Ammon's horn (tissue), 1 donor: ENCODE data around the gene SAXO1.
A peak's percentile ranks its signal among the peaks of the same experiment; 100 is the strongest.
"Not testable (repeated sequence)": the region's sequence is repeated elsewhere in the genome, so short reads cannot be mapped to it uniquely, and the experiment has no call there.

Experiments used
- DNase-seq: peaks from one replicate; pipeline ENCODE4 v3.0.0-alpha.2; 2016; ENCODE audit warnings: low spot score

SAXO1 gene

GRCh38 chr9:18970393-18970792, 62.6 kb downstream of the SAXO1 start:
- DNase-seq, result no peak

DNA sequence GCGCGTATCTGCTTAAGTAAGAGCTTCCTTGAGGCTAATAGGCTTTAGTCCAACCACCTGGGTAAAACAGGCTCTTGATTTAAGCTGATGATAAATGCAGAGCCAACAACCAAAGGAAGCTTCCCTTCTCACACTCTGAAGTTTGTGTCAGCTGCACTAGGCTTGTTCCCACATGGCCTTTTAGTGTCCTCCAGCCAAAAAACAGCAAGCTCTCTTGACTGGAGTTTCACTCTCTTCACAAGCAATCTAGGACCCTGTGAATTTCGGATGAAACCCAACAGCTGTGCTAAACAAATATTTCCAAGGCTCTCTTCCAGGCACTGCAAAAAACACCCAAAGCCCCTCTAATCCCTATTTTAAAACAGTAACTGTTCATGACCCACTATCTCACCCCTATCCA, 63.9 kb downstream of the SAXO1 start:
- no peak for DNase-seq

DNA sequence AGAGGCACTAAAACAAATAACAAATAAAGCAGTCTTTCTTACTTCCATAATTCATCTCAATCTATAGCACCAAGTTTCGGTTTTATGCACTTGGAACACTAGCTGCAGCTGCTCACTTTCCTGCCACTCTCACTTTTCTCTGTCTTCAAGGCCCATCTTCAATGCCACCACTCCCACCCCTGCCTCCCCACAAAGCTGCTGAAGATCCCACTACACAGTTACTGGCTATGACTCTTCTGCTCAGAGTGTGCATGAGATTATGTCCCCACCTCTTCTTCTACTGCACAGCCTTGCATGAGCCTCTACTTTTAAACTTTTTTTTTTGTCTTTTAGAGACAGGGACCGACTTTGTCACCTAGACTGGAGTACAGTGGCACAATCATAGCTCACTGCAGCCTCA, 77.4 kb downstream of the SAXO1 start:
- DNase-seq, result no peak

DNA sequence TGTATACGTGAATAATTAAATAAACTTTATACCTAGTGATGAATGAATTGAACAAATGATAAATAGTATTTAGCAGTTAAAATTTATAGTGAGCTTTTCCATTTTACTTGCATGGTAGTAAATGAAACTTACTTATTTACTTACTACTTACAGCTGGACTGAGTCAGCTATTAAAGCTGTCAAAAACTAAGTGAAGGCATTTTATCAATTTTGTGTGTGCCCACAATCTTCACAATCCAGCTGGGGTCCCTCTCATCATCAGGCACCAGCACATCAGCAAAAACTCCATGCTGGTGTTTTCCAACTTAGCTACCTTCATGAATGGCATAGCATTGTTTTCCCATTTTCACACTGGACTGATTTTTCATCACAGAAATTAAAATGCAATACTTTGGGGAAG, 81.1 kb downstream of the SAXO1 start:
- no peak for DNase-seq

DNA sequence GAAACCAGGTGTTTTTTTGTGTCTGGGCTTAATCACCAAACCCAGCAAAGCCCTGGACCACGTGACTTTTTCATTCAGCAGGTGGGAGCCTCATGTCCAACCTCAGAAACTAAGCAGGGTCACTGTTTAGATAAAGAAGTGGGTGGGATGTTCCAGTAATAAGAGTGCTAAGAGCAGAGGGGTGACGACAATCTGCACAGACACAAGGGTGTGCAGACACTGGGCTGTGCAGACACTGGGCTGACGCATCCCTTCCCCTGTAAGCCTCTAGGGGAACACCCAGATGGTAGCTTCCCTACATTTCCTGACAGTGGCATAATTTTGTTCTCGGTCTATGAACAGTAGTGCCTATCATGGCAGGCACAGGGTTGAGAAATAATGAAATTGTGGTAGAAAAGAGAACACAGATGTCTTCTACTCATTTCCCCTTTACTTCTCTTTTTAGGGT, 85.1 kb downstream of the SAXO1 start:
- DNase-seq, result peak; percentile 10

- no peak for DNase-seq
These were observed 90.2 kb downstream of the SAXO1 start for GRCh38 chr9:18942801-18943200.

DNA sequence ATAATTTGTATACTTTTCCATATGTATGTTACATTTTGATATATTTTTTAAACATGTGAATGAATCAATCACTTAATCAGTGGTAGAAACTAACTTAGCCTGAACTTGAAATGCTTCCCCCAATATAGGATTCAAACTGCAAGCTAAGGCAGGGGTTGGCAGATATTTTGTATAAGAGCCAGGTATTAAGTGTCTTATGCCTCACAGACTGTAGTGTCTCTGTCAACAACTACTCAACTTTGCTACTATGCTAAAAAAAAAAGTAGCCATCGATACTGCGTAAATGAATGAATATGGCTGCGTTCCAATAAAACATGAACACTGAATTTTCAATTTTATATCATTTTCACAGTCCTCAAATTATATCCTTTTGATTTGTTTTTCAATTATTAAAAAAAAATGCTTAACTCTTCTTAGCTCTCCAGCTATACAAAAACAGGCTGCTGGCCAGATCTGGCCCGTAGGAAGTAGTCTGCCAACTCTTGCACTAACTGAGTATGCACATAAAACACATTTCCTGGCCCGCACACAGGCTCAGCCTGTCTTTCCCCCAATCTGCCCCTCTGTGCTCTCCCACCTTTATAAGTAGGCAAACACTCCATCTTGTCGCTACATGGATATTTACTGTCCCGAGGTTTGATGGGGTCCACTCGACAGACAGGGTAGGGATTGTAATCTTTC, 91.8 kb downstream of the SAXO1 start:
- no peak for DNase-seq

DNA sequence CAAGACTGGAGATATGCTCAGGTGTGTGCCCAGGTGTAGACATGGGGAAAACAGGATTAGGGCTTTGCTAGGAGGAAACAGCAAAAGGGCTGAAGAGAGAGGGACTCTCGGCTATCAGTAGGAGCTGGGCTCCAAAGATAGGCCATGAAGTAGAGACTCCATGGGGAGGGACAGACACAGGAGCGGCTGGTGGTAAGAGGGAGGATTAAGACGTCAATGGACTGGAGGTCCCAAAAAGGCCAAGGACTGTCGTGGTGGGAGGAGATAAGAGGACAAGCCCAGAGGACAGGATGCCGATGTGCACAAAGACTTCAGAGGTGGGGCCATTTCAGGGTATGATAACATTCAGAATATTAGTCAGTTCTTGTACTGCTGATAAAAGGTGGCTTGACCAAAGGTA, 93.1 kb downstream of the SAXO1 start:
- no peak for DNase-seq

DNA sequence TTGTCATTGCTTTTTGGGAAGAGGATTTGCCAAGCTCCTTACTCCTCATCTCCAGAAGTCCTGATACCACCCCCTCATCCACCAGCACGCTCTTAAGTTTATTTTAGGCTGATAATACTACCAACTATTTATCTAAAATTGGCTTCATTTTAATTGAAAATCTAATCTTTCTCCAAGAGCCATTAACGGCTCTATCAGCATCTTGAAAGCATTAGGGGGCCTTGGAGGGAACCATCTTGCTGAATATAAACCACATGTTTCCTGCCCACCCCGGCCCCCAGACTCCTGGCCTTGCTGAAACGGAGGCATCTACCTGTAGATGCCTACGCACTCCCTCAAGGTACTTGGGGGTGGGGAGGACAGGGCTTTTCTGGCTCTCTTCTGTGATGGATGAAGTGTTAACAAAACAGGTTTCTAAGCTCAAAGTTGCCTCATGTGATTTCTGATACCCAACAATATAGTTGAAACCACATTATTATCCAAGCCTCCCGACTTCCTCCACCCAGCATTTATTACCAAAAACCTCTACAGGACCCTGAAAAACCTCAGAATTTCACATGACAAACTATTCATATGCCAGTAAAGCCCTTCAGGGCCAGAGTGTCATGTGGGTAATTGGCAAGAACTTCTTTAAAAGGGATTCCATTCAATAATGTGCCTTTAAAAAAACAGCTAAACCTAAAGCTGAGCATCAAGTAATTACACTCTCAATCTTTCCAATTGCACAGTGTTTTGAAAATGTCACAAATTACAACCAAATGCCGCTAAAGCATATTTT, 96.7 kb downstream of the SAXO1 start:
- DNase-seq, result no peak

DNA sequence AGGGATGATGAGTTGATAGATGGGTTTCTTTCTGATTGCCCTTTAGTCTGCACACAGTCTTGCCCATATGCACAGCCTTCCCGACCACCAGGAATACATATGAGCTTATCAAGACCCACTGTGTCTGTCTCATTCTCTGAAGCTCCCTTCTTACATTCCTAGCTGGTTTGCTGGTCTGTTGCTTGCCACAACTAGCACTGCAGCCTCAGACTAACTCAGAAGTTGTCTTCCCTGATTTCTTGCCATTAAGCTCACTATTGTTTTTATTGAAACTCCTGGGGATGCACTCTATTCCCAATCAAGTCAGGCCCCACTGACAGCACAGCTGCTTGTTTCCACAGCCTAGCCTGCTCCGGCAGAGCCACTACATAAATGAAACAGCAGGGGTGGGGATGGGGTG, 97.5 kb downstream of the SAXO1 start:
- DNase-seq, result no peak

GRCh38 chr9:18930611-18931010, 102.4 kb downstream of the SAXO1 start:
- DNase-seq, result not testable (repeated sequence)

DNA sequence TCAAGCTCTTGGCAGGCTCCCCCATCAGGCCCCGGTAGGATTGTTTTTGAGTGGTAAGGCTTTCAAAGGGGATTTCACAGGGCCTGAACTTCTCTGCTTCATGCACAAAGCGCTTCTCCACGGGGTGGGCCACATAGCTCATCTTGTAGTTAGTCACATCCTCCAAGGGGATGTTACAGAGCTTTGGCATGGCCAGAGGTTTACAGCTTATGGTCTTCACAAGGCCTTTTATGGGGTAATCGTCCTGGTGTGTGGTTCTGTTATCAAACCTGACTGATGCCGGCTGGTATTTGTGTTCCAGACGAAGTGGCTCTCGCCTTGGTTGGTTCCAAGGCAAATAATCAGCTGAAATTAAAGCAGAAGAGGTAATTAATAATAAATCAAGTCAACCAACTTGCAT, 104.3 kb downstream of the SAXO1 start:
- no peak for DNase-seq

GRCh38 chr9:18926513-18926912, 106.5 kb downstream of the SAXO1 start:
- DNase-seq, result no peak

DNA sequence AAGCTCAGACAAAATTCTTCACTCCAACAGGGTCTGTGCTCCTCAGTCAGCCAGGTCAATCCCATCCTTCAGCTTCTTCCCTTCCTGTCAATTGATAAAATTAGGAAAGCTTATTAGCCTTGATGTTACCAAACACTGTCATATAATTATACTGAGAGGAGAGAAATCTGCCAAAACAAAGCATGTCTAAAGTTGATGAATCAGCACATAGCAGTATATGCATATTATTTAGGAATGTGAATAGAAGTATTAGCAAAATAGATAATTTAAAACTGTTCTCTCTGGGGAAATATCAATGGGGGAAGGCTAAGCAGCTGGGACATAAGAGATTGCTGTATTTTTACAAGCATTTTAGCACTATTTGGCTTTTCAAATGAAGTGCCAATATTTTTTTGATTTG, 107.1 kb downstream of the SAXO1 start:
- DNase-seq, result no peak

DNA sequence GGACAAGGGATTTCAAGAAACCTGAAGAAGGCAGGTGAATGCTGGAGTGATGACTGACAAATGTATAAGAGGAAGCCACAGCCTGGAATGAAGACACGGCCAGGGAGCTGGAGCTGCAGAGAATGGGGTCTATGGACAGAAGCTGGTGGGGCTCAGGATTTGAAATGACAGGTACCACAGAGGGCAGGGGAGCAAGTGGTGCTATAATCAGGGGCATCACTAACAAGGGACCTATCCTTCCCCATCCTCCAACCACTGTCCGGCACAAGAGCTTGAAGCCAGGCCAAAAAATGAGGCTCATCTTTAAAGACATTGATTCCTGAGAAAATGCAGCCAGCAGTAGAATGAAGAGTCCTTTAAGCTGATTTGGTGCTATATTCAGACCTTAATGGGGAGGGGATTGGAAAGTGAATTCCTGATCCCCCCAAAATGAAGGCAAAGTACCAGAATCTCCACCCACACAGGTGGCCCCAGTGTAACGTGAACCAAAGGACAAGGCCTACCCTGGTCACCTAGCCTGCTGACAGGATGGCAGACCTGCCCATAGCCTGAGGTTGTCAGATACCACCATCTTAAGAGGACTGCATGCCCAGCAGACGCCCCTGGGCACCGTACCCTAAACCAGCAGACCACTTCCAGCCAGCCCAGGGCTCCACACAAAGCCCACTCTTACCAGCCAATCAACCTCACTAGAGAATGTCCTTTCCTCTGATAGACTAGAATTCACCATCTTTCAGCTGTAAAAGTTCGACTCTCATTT, 109.2 kb downstream of the SAXO1 start:
- DNase-seq, result no peak

DNA sequence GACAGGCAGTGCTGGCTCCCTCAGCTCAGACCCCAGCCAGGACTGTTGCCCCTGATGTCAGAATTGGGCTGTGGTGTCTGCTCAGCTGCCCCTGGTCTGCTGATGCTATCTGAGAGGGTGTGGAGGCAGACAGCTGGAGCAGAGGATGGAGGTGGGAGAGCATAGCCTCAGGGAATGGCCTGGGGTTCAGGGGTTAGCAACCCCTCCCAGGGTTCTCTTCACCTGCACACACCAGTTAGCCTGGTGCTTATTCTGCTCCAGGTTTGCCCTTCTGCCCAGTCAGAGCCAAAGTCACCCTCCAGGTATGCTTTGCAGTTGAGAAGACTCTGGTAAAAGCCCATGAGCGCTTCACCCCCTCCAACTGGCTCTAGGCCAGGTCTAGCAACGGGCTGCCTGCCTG, 109.8 kb downstream of the SAXO1 start:
- DNase-seq, result no peak

DNA sequence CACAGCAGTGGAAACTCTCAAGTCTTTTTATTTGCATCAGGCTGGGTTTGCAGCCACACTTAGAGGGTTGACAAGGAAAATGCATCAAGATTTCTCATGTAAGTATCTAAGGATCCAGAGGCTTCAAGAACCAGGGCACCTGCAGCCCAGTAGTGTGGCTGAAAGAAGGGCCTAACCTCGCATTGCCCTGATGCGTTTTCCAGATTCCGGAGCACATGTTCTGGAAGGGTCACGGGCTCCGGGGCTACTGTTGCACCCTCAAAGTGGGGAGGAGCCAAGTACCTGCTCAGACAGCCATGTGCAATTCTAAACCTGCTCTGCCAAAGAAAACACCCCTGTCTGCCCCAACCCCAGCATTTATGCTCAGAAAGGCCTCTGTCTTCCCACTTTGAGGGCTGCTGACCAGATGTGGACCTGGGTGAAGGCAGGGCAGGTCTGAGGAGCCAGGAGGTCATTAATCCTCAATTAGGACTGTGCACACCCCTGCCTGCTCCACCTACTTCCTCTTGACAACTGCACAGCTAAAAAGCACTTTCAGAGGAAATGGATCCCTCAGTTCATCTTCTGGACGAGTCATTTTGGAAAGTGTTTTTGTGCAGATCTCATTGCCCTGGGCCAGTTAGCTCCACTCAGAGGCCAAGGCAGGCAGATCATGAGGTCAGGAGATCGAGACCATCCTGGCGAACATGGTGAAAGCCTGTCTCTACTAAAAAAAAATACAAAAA, 110.7 kb downstream of the SAXO1 start:
- DNase-seq, result no peak

DNA sequence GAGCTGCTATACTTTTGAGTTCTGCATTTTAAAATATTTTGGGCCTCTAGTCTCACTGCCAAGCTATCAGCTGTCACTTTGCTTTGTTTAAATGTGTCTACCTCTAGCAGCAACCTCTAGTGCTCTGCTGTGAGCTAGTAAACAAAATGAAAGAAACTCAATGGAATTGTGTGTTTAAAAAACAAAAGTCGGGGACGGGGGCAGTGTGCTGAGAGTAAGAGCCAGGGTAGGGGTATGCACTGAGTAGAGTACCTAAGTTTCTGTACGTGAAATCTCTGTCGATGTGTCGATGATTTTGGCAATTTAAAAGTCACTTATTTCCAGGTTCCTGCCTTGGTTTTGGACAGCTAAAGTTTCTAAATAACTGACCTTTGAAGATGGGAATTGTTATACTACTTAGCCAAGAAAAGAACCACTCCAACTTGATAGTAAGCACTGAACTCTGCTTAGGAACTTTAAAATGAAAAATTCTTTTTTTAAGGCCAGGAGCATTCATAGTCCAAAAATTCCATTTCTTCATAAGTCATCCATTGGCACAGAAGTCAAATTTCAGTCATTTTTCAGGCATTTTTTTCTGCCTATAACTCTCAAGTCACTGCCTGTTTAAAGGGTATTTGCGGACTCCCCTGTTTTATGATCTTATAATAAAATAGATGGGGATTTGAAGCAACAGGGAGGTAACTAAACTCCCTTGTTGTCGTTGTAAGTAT, 111.5 kb downstream of the SAXO1 start:
- DNase-seq, result no peak

DNA sequence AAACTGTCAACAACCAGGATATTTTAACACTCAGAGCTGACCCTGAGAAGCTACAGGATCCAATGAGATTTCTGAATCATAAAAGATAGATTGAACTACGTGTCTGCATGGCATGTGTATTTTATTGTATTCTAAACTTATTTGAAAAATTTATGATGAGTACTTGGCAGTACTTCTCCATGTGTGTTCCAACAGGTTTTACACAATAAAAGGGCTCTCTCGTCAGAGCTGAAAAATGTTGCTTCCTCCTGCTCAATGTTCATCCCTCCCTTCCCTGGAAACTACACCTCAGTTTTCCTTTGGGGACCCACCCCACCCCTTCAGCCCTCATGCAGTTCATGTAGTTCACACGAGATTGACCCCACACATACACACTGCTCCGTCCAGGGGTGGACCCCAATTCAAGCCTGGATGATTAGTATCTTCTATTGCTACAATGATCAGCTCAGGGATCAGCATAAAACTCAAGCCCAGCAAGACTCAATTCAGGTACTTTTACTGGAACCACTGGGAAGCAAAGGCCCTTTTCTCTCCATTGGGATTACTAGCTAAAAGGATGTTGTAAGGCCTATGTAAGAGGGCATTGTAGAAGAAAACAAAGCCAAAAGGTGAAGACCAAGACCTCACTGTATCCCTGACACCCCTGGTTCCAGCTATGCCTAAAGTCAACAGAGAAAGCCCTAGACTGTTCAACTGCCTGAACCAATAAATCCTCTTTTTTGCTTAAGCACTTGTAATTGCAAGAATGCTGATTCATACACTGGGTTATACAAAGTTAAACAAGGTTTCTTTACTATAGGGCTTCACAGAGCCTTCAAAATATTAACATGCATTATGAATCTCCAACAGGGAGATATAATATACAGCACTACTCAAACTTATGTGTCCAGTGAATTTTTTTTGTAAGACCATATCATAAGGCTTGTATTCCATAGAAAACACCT, 112.6 kb downstream of the SAXO1 start:
- no peak for DNase-seq

GRCh38 chr9:18911714-18912342, 121.2 kb downstream of the SAXO1 start:
- no peak for DNase-seq
